Keratinocyte (primary cell): ENCODE data around the gene MAB21L1.

Experiments
- CTCF ChIP-seq, 3 experiments: IDR thresholded peaks in 1 of 3; conservative IDR thresholded peaks in 1 of 3; optimal IDR thresholded peaks in 1 of 3; 2 replicates in 2 of 3; 3 replicates in 1 of 3; pipeline versions ENCODE3 to v1.5.1; 2011; ENCODE audit warnings: low read length in 3 of 3, mild to moderate bottlenecking in 3 of 3, moderate library complexity in 2 of 3, control low read depth in 1 of 3, inconsistent platforms in 1 of 3; ENCODE audit not compliant: insufficient read depth in 2 of 3; ENCODE audit errors: extremely low read depth in 1 of 3
- EZH2 ChIP-seq: IDR thresholded peaks from one replicate; pipeline ENCODE4 v1.6.1; 2012; ENCODE audit warnings: inconsistent platforms, mild to moderate bottlenecking, low read length, moderate library complexity

GRCh38 chr13:35514061-35514477, 37.6 kb upstream of the MAB21L1 start:
- no peak for TF ChIP-seq CTCF (optimal IDR thresholded peaks at IDR 0.05 in 1 of 3, IDR thresholded peaks at IDR 0.05 in 1 of 3, conservative IDR thresholded peaks at IDR 0.05 in 1 of 3; ENCODE audit: extremely low read depth in 1 of 3, insufficient read depth in 2 of 3, low read length in 3 of 3)
- no peak for TF ChIP-seq EZH2
